ENCODE results near the gene HS1BP3.

HS1BP3 gene

GRCh38 chr2:20629581-20630171 lies 21.2 kb downstream of the HS1BP3 start:
- DNase-seq (ENCODE audit: low read depth): no peak

- DNase-seq (ENCODE audit: low read depth): no peak
Observed at GRCh38 chr2:20629181-20629580, 21.7 kb downstream of the HS1BP3 start.

- DNase-seq (ENCODE audit: low read depth): no peak
Observed at GRCh38 chr2:20627712-20628380, 23.1 kb downstream of the HS1BP3 start.

DNA sequence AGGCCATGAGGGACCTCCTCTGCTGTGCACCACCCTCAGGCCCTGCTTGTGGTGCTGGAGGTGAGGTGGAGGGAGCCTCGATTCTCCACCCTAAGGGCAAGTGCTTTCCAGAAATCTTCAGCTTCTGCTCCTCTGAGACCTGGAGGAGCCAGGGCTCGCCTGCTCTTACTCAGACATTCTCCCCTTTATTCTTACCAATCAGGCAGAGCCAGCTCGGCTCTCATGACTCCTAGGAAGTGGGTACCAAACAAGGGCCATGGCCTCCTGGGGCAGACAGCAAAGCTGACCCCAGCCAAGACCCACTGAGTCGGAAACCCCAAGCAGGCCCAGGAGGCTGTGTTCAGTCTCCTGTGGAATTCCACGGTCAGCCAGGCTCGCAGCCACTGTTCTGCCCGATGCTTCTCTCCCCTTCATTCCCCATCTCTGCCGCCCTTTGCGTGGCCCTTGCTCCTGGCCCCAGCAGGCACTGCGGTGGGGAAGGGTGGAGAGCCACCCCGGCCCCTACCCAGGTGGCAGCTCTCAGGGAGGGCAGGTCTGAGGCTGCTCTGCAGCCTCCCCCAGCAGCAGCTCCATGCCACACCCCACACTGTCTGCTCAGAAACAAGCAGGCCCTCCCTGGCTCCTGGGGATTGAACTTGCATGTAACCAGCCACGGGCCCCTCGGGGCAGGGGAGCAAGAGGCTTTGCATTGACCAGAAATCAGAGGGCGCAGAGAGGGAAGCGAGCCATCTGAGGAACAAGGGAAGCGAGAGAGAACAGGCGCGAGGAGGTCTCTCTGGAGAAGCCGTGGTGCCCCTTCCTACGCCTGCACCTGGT lies 24.0 kb downstream of the HS1BP3 start:
- DNase-seq (ENCODE audit: low read depth): no peak

- DNase-seq (ENCODE audit: low read depth): no peak
Observed at GRCh38 chr2:20626392-20626697, 24.6 kb downstream of the HS1BP3 start.

GRCh38 chr2:20625491-20626391 lies 25.2 kb downstream of the HS1BP3 start:
- DNase-seq (ENCODE audit: low read depth): no peak

DNA sequence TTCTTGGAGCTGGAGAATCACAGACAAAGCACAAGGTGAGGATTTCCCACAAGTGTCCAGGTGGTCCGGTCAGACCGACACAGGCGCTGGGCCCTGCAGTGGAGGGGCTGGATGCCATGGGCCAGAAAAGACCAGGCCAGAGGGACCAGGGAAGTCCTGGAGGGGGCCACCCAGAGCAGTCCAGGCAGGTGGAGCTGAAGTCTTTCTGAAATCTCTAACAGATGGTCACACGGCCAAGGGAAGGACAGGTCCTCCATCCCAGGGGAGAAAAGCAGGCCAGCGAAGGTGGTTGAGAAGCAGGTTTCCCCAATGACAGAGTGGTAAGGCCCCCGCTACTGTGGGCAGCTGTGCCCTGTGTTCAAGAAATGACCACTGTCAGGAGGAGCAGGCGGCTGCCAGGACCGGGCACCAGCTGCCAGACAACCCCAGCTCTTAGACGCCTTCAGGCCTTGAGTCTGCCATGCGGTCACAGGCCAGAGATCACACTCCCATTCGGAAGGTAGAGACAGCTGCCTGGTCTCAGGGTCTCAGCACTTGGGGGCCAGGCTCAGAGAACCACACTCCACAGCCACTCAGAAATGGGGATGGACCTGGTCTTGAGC lies 25.9 kb downstream of the HS1BP3 start:
- DNase-seq (ENCODE audit: low read depth): no peak

- no peak for DNase-seq (ENCODE audit: low read depth)
Observed at GRCh38 chr2:20624156-20624883, 26.6 kb downstream of the HS1BP3 start.

DNA sequence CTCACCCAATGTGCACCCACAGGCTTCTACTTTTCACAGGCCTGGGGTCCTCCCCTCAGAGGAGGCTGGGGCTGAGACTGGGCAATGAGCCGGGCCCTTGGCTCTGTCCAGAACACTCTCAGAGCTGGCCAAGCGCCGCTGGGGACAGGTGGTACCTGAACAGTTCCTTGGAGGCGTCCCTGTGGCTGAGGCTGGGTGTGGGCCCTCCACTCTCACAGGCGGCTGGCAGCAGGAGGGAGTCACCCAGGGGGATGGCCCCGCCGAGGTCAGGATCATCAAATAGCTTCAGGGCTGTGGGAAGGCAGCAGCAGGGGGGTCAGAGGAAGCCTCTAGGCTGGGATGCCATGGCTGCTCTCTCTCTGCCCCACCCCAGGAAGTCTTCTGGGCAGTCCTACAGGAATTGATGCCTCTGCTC lies 27.1 kb downstream of the HS1BP3 start:
- DNase-seq (ENCODE audit: low read depth): no peak

DNA sequence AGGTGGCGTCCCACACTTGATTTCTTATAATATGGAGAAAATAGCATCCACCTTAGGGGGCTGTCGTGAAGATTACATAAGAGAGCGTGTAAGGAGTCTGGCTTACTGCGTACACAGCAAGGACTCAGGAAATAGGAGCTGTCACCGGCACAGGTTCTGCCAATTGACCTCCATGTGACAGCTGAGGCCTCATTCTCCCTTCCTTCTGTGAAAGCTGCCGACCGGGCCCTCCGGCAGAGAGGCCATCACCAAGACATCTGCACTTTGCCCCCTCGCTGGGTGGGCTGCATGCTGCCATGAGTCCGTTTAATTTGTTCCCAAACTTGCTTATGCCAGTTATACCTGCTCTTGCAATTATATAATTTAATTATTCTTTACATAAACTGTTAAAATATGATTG lies 27.7 kb downstream of the HS1BP3 start:
- DNase-seq (ENCODE audit: low read depth): no peak

GRCh38 chr2:20622731-20623130 lies 28.2 kb downstream of the HS1BP3 start:
- no peak for DNase-seq (ENCODE audit: low read depth)

- no peak for DNase-seq (ENCODE audit: low read depth)
Observed at GRCh38 chr2:20622296-20622686, 28.6 kb downstream of the HS1BP3 start.

DNA sequence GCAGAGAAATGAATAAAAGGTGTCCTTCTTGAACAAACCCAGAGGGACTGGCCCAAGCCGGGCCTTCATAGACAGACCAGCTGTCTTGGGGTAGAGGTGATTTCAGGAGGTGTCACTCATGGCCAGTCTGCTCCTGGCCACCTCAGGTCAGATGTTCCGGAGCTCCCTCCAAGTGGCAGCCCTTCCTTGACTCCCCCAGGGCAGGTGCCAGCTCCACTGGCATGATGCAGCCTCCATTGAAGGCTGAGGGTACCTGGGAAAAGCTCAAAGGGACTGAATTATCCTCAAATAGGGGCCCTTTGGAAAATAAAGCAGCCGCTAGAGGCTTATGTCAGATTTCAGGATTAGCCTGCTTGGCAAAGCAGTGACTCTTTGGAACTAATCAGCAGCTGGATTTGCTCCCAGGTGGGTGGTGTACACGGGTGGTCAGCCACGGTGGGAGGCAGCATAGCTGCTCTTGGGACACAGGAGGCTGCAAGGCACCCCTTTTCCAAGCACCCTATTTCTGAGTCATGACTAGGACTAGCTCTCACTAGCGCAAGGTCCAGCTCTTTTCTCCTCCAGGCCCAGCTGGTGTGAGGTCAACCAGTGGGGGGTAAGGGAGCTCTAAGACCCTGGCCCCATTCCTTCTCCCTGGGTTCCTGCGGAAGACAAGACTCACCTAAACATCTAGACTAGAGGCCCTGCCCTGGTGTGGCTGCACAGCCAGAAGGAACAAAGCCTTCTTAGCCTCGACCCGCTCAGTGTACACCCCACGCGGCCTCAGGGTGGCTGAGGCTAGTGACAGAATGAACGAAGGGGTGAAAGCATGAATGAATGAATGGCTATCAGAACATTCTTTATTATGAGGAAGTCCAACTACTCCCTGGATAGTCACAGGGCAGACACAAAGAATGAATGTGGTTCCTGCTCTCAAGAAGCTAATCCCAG lies 29.3 kb downstream of the HS1BP3 start:
- DNase-seq (ENCODE audit: low read depth): no peak

GRCh38 chr2:20620696-20621365 lies 30.1 kb downstream of the HS1BP3 start:
- no peak for DNase-seq (ENCODE audit: low read depth)

- DNase-seq (ENCODE audit: low read depth): no peak
Observed at GRCh38 chr2:20620271-20620681, 30.6 kb downstream of the HS1BP3 start.

- no peak for DNase-seq (ENCODE audit: low read depth)
Observed at GRCh38 chr2:20619624-20620024, 31.3 kb downstream of the HS1BP3 start.

DNA sequence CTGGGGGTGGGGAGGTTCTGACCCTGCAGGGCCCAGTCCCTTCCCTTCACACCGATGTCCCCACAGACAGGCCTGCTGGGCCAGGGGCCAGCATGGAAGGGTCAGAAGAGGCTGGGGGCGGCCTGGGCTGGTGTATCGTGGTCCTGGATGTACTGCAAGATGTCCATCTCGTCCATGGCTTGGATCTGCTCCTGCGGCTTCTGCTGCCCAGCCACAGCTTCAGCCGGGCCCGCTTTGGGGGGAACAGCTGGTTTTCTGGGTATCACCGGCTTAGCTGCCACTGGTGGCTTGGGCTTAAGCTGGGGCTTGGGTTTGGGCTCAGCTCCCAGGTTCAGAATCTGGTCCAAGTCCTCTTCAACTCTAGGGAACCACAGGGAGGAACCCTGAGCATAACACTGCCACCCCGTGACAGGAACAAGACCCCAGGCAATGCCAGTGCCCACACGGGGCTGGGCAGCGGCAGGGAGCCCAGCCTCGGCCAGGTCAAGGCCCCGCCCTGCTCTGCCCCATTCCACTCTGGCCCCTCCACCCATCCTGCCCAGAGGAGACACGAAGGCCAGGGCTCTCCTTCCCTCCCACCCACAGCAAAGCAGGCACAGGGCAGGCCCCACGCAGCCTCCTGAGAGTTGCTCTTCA lies 31.9 kb downstream of the HS1BP3 start:
- no peak for DNase-seq (ENCODE audit: low read depth)

- DNase-seq (ENCODE audit: low read depth): no peak
Observed at GRCh38 chr2:20618468-20618885, 32.4 kb downstream of the HS1BP3 start.

DNA sequence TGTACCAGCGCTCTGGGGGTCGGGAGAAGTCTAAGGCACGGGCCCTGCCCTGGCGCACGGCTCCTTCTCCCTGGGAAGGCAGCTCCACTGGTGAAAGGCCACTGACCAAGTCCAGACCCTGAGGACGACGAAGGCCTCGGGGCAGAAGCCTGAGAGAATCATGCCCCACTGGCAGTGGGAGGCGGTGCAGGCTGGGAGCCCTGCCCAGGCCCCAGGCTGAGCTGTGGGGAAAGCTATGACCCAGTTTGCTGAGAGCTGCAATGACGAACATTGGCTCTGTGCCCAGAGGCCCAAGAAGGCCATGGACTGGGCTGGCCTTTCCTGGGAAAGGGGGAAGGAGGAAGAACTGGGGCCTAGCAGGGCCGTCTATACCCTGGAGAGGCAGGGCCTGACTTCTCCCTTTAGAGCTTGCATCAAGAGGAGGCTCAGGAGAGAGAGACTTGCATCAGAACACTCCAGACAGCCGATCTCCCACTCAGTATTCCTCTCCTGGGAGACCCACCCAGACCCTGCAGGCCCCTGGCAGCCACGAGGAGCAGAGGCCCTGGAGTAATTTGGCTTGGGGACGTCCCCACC lies 32.9 kb downstream of the HS1BP3 start:
- no peak for DNase-seq (ENCODE audit: low read depth)
